DND-41 (cell line): ENCODE measurements around the gene SHB.

Experiments
- ATAC-seq: fragments of 200-7000 bp; cut with Tn5 transposase; 3 replicates; pipeline ENCODE4 v1.9.1; 2021; ENCODE audit warnings: low read depth; ENCODE audit not compliant: insufficient read depth
- DNase-seq: peaks from one replicate; pipeline ENCODE4 v3.0.0-alpha.2; 2020
- H2AFZ ChIP-seq: 2 replicates; pipeline ENCODE4 v1.6.0; 2012; ENCODE audit warnings: low read depth, low read length
- H3K27ac ChIP-seq: 2 replicates; pipeline ENCODE4 v1.5.1; 2012; ENCODE audit warnings: low read length, inconsistent platforms
- H3K27me3 ChIP-seq: fragments of 200-600 bp; sonication (generic); 2 replicates; pipeline ENCODE4 v1.6.0; 2012; ENCODE audit warnings: low read length, mild to moderate bottlenecking, inconsistent platforms; ENCODE audit not compliant: insufficient read depth, poor library complexity
- H3K36me3 ChIP-seq: 2 replicates; pipeline ENCODE4 v1.5.1; 2012; ENCODE audit warnings: low read length, inconsistent platforms; ENCODE audit not compliant: insufficient read depth
- H3K4me1 ChIP-seq: 2 replicates; pipeline ENCODE4 v1.5.1; 2012; ENCODE audit warnings: mild to moderate bottlenecking, low read length; ENCODE audit not compliant: insufficient read depth
- H3K4me2 ChIP-seq: 2 replicates; pipeline ENCODE4 v1.6.0; 2012; ENCODE audit warnings: mild to moderate bottlenecking, moderate library complexity, low read length, inconsistent platforms; ENCODE audit not compliant: insufficient read depth
- H3K4me3 ChIP-seq, 2 experiments: fragments of 200-600 bp in 1 of 2; shearing (Covaris generic) in 1 of 2; 2 replicates each; pipeline ENCODE4 v1.5.1; 2012 to 2016; ENCODE audit warnings: inconsistent platforms in 2 of 2, low read length in 2 of 2, mild to moderate bottlenecking in 2 of 2, low read depth in 1 of 2, moderate library complexity in 1 of 2
- H3K79me2 ChIP-seq: 2 replicates; pipeline ENCODE4 v1.6.0; 2012; ENCODE audit warnings: low read length, inconsistent platforms; ENCODE audit not compliant: insufficient read depth
- H3K9ac ChIP-seq: 2 replicates; pipeline ENCODE4 v1.6.0; 2012; ENCODE audit warnings: low read depth, mild to moderate bottlenecking, inconsistent platforms, low read length, moderate library complexity
- H3K9me3 ChIP-seq: 2 replicates; pipeline ENCODE4 v1.5.1; 2012; ENCODE audit warnings: low read length, moderate library complexity, mild to moderate bottlenecking, inconsistent platforms; ENCODE audit not compliant: insufficient read depth, severe bottlenecking
- H4K20me1 ChIP-seq: 2 replicates; pipeline ENCODE4 v1.6.0; 2012; ENCODE audit warnings: low read length; ENCODE audit not compliant: insufficient read depth
- EZH2 ChIP-seq: IDR thresholded peaks from 3 replicates; pipeline ENCODE4 v1.6.1; 2012; ENCODE audit warnings: borderline replicate concordance, low read depth, mild to moderate bottlenecking, moderate library complexity, low read length, inconsistent platforms; ENCODE audit not compliant: severe bottlenecking
- TF ChIP-seq, protein P1 (sequence below): IDR thresholded peaks from 2 replicates; pipeline ENCODE4 v1.5.1; 2012; ENCODE audit warnings: borderline replicate concordance, low read length, moderate library complexity, mild to moderate bottlenecking; ENCODE audit not compliant: poor library complexity, severe bottlenecking; ENCODE audit errors: extremely low read depth

SHB gene

GRCh38 chr9:38015906-38016305, 53.1 kb downstream of the SHB start:
- ATAC-seq: no peak
- Histone ChIP-seq H3K27me3 (no peaks in the 10 kb centered on the region), H3K27ac (no peak overlapping the region), H3K79me2 (no peaks in the 10 kb centered on the region), H3K4me3 (no peak overlapping the region), H3K4me1 (no peaks in the 10 kb centered on the region), H3K4me2 (no peak overlapping the region), H3K9ac (no peak overlapping the region), H3K36me3 (no peaks in the 10 kb centered on the region), H2AFZ (no peak overlapping the region), H3K9me3 (no peaks in the 10 kb centered on the region), H4K20me1 (0 out of 2 replicates have a peak, but pooled peaks cover 2% of the 10 kb centered on the region)
- TF ChIP-seq, protein P1, sequence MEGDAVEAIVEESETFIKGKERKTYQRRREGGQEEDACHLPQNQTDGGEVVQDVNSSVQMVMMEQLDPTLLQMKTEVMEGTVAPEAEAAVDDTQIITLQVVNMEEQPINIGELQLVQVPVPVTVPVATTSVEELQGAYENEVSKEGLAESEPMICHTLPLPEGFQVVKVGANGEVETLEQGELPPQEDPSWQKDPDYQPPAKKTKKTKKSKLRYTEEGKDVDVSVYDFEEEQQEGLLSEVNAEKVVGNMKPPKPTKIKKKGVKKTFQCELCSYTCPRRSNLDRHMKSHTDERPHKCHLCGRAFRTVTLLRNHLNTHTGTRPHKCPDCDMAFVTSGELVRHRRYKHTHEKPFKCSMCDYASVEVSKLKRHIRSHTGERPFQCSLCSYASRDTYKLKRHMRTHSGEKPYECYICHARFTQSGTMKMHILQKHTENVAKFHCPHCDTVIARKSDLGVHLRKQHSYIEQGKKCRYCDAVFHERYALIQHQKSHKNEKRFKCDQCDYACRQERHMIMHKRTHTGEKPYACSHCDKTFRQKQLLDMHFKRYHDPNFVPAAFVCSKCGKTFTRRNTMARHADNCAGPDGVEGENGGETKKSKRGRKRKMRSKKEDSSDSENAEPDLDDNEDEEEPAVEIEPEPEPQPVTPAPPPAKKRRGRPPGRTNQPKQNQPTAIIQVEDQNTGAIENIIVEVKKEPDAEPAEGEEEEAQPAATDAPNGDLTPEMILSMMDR: no peak
- TF ChIP-seq EZH2: no peak
- no peak for DNase-seq

- no peak for ATAC-seq
- Histone ChIP-seq H2AFZ (no peak overlapping the region), H3K79me2 (no peaks in the 10 kb centered on the region), H3K9me3 (no peaks in the 10 kb centered on the region), H3K9ac (no peak overlapping the region), H3K4me1 (no peaks in the 10 kb centered on the region), H3K4me3 (no peak overlapping the region), H3K27me3 (no peaks in the 10 kb centered on the region), H3K27ac (no peak overlapping the region), H3K4me2 (no peak overlapping the region), H4K20me1 (0 out of 2 replicates have a peak, but pooled peaks cover 2% of the 10 kb centered on the region), H3K36me3 (no peaks in the 10 kb centered on the region)
- TF ChIP-seq, protein P1: no peak
- no peak for TF ChIP-seq EZH2
- no peak for DNase-seq
These were observed 53.8 kb downstream of the SHB start for GRCh38 chr9:38015266-38015665.

- Histone ChIP-seq H3K9me3 (no peaks in the 10 kb centered on the region), H3K36me3 (no peaks in the 10 kb centered on the region), H3K79me2 (no peaks in the 10 kb centered on the region), H3K4me3 (no peak overlapping the region), H3K4me1 (no peaks in the 10 kb centered on the region), H3K9ac (no peak overlapping the region), H3K4me2 (no peak overlapping the region), H2AFZ (no peak overlapping the region), H3K27ac (no peak overlapping the region), H4K20me1 (0 out of 2 replicates have a peak, but pooled peaks cover 2% of the 10 kb centered on the region), H3K27me3 (no peaks in the 10 kb centered on the region)
- ATAC-seq: no peak
- DNase-seq: no peak
- TF ChIP-seq, protein P1: no peak
- no peak for TF ChIP-seq EZH2
These were observed 56.1 kb downstream of the SHB start for GRCh38 chr9:38012767-38013450.
